GM21367 (cell line): ENCODE results near the gene EFCAB14.
"Not testable (repeated sequence)": the region's sequence is repeated elsewhere in the genome, so short reads cannot be mapped to it uniquely, and the experiment has no call there.

Experiments
- ATAC-seq: cut with Tn5 transposase; IDR thresholded peaks from one replicate; pipeline ENCODE4 v1.9.1; 2021; ENCODE audit not compliant: unreplicated experiment

EFCAB14 gene

GRCh38 chr1:46718727-46719622 is at the start of gene EFCAB14:
EFCAB14 (minus strand) TSS chr1:46719114; CDS start chr1:46718087, 1,027 bp downstream.
- peak; percentile 93 for ATAC-seq

GRCh38 chr1:46768445-46768844 is 49.5 kb upstream of the EFCAB14 start:
- ATAC-seq, result no peak

- no peak for ATAC-seq
Observed at GRCh38 chr1:46767649-46768282, 48.9 kb upstream of the EFCAB14 start.

DNA sequence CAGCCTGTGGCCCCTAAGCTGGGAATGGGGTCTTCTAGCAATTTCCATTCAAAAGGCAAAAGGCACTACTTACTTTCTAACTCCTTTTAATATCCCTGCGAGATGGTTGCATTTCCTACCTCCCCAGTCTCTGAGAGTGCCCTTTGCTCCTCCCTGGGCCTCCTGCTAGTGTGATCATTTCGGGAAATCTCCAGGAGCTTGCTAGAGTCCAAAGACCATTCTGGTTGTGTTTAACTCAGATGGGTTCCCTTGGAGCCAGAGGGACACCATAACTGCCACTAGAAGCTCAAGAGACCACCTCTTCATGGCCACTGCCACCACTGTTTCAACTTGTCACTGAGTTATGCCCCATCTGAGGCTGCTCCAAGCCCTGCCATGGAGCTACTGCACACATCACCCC is 45.5 kb upstream of the EFCAB14 start:
- no peak for ATAC-seq

- ATAC-seq, result no peak
Observed at GRCh38 chr1:46761740-46762139, 42.8 kb upstream of the EFCAB14 start.

DNA sequence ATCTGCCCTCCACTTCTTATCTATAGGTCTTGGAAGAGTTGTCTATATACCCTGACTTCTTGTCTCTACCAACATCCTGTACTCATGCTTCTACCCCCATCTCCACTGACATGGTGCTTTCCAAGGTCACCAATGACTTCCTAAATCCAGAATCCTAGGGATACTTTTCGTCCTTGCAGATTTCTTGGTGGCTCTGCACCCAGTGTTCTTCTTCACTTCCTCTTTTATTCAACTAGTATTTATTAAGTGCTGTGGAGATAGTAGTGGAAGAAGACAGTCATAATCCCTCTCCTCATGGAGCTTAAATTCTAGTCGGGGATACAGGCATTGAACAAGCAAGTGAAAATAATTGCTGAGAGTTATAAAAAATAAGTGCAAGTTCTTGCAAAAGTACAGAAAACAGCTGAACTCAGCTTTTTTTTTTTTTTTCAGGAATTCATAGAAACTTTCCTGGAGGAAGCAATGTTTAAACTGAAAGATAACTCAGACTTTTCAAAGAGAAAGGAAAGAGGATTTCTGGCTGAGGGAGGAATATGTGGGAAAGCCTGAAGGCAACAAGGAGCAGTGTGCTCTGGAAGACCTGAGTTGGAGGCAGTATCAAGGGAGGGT is 41.7 kb upstream of the EFCAB14 start:
- no peak for ATAC-seq

GRCh38 chr1:46757956-46758528 is 39.1 kb upstream of the EFCAB14 start:
- no peak for ATAC-seq

GRCh38 chr1:46757247-46757955 is 38.5 kb upstream of the EFCAB14 start:
- no peak for ATAC-seq

DNA sequence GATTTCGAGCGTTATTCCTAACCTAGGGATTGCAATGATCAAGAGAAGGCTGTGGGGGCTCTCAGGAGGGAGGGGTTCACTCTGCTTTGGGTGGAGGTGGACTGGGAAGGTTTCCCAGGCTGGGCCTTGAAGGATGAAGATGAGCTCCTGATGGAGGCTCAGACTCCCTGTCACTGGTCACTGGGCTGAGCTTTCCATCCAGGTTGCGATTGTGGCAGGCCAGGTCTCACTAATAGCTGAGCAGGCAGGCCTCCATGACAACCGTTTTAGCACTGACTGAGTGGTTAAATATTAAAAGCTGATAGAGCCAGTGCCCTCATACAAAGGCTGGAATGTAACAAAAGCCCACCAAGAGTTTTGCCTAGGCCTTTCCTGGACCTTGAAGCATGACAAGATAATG is 36.2 kb upstream of the EFCAB14 start:
- ATAC-seq, result no peak

DNA sequence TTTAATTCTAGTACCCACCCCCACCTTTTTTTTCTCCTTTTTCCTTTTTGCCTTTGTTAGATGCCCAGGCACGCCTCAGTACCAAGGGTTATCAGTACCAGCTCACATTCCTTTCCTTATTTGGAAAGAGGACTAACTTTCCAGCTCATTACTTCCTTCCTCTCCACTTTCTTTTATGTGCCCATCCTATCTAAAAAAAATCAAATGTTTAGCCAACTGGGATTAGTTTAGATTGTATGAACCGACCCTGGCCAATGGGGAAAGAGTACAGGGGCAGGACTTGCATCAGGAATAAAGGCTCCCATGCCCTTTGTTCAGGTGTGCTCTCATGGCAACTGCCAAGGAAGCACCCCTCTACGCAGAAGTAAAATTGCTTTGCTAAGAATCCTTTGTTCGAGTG is 35.8 kb upstream of the EFCAB14 start:
- not testable (repeated sequence) for ATAC-seq

DNA sequence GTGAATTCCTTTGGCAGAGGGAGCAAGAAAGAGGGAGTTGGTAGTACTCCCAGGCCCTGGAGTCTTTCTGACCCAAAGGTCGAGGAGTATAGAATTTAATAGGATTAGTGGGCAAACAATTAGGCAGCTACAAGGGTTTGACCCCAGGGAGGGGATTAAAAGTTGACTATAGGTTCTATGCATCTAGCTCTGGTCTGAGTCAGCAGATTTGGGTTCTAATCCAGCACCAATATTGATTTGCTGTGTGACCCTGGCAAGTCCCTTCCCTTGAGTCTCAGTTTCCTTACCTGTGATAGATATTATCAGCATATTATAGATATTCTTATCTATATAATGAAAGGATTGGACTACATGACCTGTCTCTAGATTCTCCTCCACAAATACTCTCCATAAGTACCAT is 35.1 kb upstream of the EFCAB14 start:
- no peak for ATAC-seq

- ATAC-seq, result no peak
Observed at GRCh38 chr1:46749921-46750404, 31.0 kb upstream of the EFCAB14 start.

DNA sequence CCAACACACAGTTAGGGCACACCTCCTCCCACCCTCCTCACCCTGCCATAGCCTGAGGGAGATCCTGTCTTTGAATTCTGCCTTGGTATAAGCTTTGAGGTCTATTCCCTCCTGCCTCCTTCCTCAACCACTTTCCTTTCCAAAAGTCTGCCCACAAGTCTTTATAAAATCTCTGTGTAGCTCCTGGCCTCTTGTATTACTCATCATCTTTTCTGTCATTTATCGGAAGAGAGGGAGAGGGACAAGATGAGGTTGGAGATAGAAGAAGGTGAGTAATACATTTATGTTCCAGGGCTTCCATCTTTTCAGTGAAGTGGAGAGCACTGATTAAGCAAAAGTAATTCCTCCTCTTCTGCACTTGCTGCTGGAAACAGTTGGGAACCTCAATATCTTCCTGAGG is 30.5 kb upstream of the EFCAB14 start:
- ATAC-seq, result no peak

DNA sequence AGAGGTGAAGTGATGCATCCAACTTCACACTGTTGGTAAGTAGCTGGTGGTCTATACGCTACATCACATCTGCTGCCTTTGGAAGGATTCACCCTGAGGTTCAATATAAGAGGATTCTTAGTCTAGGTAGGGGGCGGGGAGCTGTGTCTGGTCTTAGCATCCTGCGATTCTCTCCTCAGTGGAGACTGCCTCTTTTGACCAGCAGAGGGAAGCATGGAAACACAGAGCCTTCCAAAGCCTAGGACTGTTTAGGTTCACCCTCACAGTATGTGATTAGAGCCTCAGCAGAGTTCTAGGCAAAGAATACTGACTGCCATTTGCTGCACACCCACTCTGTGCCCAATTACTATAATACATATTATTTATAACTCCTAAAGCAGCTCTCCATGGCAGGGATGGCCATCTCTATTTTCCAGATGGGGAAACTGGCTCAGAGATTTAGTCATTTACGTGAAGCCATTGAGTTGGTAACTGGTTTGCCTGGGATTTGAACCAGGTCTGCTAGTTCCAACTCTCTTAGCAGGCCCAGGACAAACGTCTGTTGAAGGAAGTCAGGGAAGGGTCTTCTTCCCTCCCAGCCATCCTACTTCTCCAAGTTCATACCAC is 28.9 kb upstream of the EFCAB14 start:
- ATAC-seq, result no peak

DNA sequence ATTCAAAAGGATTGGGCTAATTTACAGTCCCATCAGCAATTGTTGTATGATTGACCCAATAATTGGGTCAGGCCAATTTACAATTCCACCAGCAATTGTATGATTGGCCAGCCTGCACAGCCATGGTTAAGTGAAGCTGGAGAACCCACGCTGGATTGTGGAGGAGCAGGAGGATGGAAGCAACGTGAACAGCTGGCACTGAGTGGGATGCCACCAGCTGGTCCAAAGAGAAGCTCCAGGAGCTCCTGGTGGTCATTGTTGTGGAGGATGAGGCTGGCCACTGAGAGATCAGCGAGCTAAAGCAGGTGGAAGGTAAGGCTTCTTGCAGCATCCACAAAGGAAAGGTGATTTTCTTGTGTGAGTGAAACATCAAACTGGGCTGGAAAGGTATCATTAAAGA is 23.2 kb upstream of the EFCAB14 start:
- ATAC-seq, result no peak

- ATAC-seq, result no peak
Observed at GRCh38 chr1:46735708-46736324, 16.9 kb upstream of the EFCAB14 start.

- not testable (repeated sequence) for ATAC-seq
Observed at GRCh38 chr1:46728327-46728873, 9.5 kb upstream of the EFCAB14 start.

DNA sequence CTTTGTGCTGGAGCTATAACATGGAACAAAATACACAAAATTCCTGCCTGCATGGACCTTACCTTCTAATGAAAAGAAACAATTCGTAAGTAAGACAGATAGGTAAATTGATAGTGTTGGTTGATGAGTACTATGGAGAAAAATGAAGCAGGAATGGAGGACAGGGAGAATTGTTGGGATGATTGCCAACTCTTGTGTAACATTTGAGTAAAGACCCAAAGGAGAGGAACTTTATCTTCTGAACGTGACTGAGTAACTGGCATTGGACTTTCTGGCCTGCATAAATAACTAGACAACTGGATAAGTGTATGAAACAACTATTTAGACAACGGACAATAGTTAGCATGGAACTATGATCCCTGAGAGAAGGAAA is 6.8 kb upstream of the EFCAB14 start:
- ATAC-seq, result no peak

GRCh38 chr1:46724991-46725735 is 6.2 kb upstream of the EFCAB14 start:
- peak; percentile 80 for ATAC-seq
